HG03066 (cell line): ENCODE data around the gene ERLEC1.
"Not testable (repeated sequence)": the region's sequence is repeated elsewhere in the genome, so short reads cannot be mapped to it uniquely, and the experiment has no call there.

Experiments used
- ATAC-seq: cut with Tn5 transposase; IDR thresholded peaks from one replicate; pipeline ENCODE4 v1.9.1; 2021; ENCODE audit warnings: low read depth; ENCODE audit not compliant: unreplicated experiment

The ERLEC1 gene

DNA sequence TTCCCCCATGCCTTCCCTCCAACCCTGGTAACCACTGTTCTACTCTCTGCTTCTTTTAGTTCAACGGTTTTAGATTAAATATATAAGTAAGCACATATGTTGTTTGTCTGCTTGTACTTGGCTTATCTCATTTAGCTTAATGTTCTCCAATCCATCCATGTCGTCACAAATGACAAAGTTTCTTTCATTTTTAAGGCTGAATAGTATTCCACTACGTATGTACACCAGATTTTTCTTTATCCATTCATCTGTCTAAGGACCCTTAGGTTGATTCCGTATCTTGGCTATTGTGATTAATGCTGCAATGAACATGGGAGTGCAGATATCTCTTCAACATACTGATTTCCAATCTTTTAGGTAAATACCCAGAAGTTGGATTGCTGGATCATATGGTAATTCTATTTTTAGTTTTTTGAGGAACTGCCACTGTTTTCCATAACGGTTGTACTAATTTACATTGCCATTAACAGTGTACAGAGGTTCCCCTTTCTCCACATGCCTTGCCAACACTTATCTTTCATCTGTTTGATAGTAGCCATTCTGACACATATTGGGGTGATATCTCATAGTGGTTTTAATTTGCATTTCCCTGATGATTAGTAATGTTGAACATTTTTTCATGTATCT, 8.2 kb upstream of the ERLEC1 start:
- no peak for ATAC-seq

DNA sequence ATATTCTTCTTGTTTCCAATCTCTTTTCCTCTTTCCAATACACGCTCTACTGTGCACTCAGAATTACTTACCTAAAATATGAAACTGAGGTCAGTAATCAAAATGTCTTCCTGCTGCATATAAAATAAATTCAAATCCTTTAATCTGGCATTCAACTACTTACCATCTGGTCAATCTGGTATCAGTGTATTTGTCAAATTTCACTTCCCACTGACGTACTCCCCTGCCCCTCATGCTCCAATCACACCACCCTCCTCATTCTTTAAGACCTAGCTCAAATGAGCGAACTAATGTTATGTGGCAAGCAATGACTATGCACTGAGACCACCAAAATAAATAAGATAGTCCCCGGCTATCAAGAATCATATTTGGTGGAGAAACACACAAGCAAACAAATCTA, 6.8 kb upstream of the ERLEC1 start:
- ATAC-seq = no peak

- ATAC-seq = no peak
Observed at GRCh38 chr2:53782676-53783075, 4.2 kb upstream of the ERLEC1 start.

DNA sequence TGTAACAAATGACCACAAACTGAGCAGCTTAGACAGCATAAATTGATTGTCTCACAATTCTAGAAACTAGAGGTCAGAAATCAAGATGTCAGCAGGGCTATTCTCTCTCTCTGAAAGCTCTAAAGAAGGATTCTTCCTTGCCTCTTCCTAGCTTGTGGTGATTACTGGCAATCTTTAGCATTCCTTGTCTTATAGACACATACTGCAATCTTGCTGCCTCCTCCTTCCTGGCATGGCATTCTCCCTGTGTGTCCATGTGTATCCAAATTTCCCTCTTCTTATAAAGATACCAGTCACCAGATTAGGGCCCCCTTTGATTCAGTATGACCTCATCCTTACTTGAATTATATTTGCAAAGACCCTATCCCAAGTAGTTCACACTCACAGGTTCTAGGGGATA, 2.4 kb upstream of the ERLEC1 start:
- ATAC-seq = no peak

GRCh38 chr2:53785366-53785765, 1.5 kb upstream of the ERLEC1 start:
- no peak for ATAC-seq

DNA sequence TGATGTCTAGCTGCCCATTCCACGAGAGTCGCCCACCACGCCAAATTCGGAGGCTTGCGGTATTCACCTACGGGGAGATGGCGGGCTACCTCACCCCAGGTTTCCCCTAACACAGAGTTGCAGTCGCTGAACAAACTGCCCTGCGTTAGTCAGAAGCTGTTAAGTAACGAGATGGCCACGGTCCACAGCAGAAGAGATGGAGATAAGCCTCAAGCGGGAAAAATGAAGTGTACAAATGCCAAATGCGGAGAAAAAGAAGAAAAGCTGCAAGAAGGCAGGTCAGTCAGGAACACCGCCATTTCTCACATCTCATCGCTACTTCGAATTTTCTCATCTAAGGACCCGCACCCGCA, 516 bp upstream of the ERLEC1 start:
- peak; percentile 3 for ATAC-seq

GRCh38 chr2:53787614-53788289, 908 bp downstream of the ERLEC1 start:
- ATAC-seq = no peak

GRCh38 chr2:53793261-53793660, 6.4 kb downstream of the ERLEC1 start:
- ATAC-seq = no peak

- no peak for ATAC-seq
Observed at GRCh38 chr2:53793821-53794220, 7.0 kb downstream of the ERLEC1 start.

- no peak for ATAC-seq
Observed at GRCh38 chr2:53801547-53801946, 14.7 kb downstream of the ERLEC1 start.

GRCh38 chr2:53802617-53803151, 15.8 kb downstream of the ERLEC1 start:
- ATAC-seq = no peak

DNA sequence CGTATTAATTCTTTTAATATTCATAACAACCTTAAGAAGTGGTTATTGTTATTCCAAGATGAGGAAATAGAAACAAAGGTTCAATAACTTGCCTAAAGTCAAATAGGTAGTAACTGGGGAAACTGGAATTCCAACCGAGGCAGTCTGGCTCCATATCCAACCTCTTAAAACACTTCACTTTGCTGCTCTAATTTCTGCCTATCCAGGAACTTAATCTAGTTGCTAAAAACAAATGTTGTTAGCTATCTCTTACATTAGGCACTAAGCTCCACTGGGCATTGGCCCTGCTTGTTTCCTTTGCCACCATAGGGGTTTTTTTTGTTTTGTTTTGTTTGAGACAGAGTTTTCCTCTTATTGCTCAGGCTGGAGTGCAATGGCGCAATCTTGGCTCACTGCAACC, 24.8 kb downstream of the ERLEC1 start:
- no peak for ATAC-seq

DNA sequence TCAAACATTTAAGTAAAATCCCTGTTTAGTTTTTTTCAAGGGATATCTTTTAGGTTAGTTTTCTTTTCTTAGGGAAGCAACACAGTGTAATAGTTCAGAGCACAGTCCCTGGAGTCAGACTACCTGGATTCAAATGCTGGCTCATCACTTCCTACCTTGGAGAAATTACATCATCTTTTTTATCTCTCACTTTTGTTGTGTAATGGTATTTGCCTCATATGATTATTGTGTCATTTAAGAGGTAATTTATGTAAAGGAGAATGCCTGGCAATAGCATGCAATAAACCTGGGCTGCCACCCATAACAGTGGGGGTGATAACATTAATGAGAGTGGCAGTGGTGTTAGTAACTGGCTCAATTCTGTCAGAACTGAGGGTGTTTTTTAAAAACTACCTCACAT, 26.3 kb downstream of the ERLEC1 start:
- ATAC-seq = no peak

DNA sequence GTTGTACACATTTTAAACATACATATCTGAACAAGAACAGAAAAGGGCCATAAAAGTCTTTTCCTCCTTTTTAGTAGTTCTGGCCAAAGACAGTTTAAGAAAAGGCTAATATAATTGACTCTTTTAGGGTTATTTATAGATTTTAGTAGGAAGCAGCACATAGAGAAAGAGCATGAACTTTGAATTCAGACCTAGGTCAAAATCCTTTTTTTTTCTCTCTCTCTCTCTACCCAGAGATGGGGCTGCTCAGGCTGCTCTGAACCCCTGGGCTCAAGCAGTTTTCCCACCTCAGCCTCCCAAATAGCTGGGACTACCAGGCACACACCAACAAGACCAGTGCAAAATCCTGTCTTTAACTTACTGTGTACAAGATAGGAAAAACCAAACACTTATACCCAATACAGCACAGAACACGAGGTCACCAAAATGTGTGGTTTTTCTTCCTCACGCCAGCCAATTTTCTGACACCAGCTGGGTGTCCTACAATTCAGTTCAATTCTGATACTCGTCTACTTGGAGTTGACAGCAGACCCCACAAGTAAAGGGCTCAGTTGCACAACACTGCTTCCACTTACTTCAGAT, 32.1 kb downstream of the ERLEC1 start:
- no peak for ATAC-seq

- no peak for ATAC-seq
Observed at GRCh38 chr2:53819634-53820033, 32.8 kb downstream of the ERLEC1 start.

DNA sequence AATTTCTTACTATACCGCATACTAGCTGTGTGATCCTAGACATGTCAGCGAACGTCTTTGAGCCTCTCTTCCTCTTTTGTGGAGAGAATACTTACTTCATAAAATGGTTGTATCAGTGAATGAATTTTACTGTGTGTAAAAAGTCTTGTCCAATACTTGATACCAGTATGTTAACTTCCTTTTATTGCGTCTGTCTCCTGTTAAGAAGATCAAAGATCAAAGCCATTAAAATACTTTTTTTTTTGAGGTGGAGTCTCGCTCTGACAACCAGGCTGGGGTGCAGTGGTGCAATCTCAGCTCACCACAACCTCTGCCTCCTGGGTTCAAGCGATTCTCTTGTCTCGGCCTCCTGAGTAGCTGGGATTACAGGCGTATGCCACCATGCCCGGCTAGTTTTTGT, 33.2 kb downstream of the ERLEC1 start:
- ATAC-seq = no peak

- no peak for ATAC-seq
Observed at GRCh38 chr2:53820711-53821110, 33.9 kb downstream of the ERLEC1 start.

- no peak for ATAC-seq
Observed at GRCh38 chr2:53821810-53822209, 35.0 kb downstream of the ERLEC1 start.

GRCh38 chr2:53823639-53824038, 36.8 kb downstream of the ERLEC1 start:
- ATAC-seq = not testable (repeated sequence)

DNA sequence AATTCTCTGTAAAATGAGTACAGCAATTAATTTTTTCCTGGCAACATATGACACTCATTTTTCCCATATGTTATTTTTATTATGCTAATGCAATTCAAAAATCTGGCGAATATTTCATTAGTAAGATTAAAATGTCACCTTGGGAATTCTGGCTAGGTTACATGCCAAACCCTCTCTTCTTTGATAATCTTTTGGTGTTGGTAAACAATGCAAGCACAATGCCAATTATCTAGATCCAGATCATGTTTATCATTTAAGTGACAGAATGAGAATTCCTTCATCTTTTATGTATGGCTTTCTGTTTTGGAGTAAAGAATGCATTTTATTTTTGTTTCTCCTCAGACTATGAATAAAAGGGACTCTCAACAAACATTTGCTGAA, 39.2 kb downstream of the ERLEC1 start:
- ATAC-seq = no peak

DNA sequence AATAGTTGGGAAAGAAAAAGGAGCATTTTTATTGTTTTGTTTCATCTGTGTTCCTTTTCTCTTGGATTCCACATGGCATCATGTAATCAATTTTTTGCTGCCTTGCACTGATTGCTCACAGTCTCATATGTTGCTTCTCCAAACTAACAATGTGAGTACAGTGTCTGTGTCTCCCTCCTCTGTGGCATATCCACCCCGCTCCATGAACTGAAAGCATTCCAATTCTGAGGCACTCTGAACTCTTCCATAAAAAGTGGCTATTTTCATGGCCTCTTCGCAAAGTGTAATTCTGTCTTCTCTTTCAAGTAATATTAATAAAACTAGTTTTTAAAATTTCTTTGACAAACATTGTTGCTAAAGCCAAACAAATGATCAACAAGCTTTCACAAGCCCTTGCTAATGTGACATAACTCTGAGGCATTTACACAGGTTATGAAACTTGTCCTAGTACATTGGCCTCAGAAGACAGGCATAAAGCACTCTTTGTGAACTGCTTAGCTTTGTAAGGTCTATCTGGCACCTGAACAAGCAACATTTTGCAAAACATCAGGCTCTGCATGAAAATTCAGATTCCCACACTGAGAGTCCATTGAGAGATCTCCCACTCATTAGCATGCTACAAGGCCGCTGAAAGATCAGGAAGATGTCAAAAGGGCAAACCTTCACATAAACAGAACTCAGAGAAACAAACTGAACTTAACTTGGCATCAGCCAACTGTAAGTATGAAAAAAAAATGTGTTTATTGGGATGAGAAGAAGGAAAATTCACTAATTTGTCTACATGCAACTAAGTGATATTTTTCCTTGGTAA, 39.9 kb downstream of the ERLEC1 start:
- ATAC-seq = no peak
